K562 (cell line): ENCODE results near the gene MYO15B. TPM values are rescaled to one million over a fixed set of nuclear protein-coding genes. Genes with fewer than 3 reads are reported as not detected.

Source experiments
- CREM ChIP-seq: IDR thresholded peaks from 2 replicates; pipeline ENCODE4 v1.6.1; 2014; ENCODE audit warnings: antibody characterized with exemption, low read depth
- CTBP1 ChIP-seq: fragments of 450-650 bp; IDR thresholded peaks from 2 replicates; pipeline ENCODE4 v1.6.1; 2016; ENCODE audit warnings: borderline replicate concordance
- DNMT1 ChIP-seq: fragments of 450-650 bp; IDR thresholded peaks from 2 replicates; pipeline ENCODE4 v1.6.1; 2016; ENCODE audit warnings: antibody characterized with exemption, mild to moderate bottlenecking
- IFI16 ChIP-seq: fragments of 250-450 bp; sonication (Bioruptor Pico); IDR thresholded peaks from 2 replicates; pipeline ENCODE4 v2.1.2; 2022; ENCODE audit warnings: mild to moderate bottlenecking, inconsistent platforms
- STAG1 ChIP-seq: sonication (generic); formaldehyde crosslinking; IDR thresholded peaks from 2 replicates; pipeline ENCODE4 v1.5.0; 2020; ENCODE audit warnings: missing genetic modification reagents, borderline replicate concordance
- SUPT5H ChIP-seq: fragments of 450-650 bp; IDR thresholded peaks from 2 replicates; pipeline ENCODE4 v1.6.1; 2016
- TCFL5 ChIP-seq: fragments of 250-450 bp; sonication (Bioruptor Pico); conservative IDR thresholded peaks from 2 replicates; pipeline ENCODE4 v1.6.1; 2021; ENCODE audit warnings: mild to moderate bottlenecking, moderate library complexity, matching md5 sums
- XRCC4 ChIP-seq: IDR thresholded peaks from one replicate; pipeline ENCODE4 v1.6.1; 2011; ENCODE audit not compliant: insufficient read depth, insufficient read length; ENCODE audit errors: extremely low read depth
- ZNF197 ChIP-seq: fragments of 200-800 bp; sonication (Bioruptor generic); IDR thresholded peaks from 2 replicates; pipeline ENCODE4 v1.6.1; 2016; ENCODE audit warnings: low read depth, missing genetic modification characterization, missing compliant biosample characterization
- ZNF354B ChIP-seq: fragments of 250-450 bp; sonication (Bioruptor Pico); IDR thresholded peaks from 2 replicates; pipeline ENCODE4 v1.4.0; 2020
- ZNF511 ChIP-seq: sonication (generic); formaldehyde crosslinking; IDR thresholded peaks from 2 replicates; pipeline ENCODE4 v1.8.0; 2022; ENCODE audit warnings: mild to moderate bottlenecking, missing genetic modification reagents
- ZNF551 ChIP-seq: fragments of 250-450 bp; sonication (Bioruptor Pico); IDR thresholded peaks from 2 replicates; pipeline ENCODE4 v1.5.0; 2021; ENCODE audit warnings: mild to moderate bottlenecking, moderate library complexity
- ZNF740 ChIP-seq, 3 experiments: fragments of 200-800 bp in 1 of 3; sonication (Bioruptor generic) in 1 of 3; sonication (generic) in 1 of 3; formaldehyde crosslinking in 1 of 3; IDR thresholded peaks; 2 replicates each; pipeline versions ENCODE4 v1.6.1 to v1.8.0; 2016 to 2022; ENCODE audit warnings: mild to moderate bottlenecking in 2 of 3, missing compliant biosample characterization in 2 of 3, missing genetic modification characterization in 2 of 3, missing genetic modification reagents in 1 of 3
- ZSCAN29 ChIP-seq: fragments of 450-650 bp; IDR thresholded peaks from 2 replicates; pipeline ENCODE4 v1.6.1; 2017
- polyA plus RNA-seq, 8 experiments: library from polyadenylated mRNA; depleted of rRNA in 4 of 8; stranded (reverse) in 5 of 8; unstranded in 3 of 8; fragments of >200 nt; fragmentation: Nextera tagmentation in 2 of 8; fragmentation: Illumina TruSeq in 1 of 8; extraction: Ambion mirVana in 2 of 8; extraction: Trizol in 1 of 8; gene quantifications; 2 replicates each; pipeline versions ENCODE4 v1.2.1 to v1.2.3, GENCODE V29; 2011 to 2014; ENCODE audit warnings: inconsistent platforms in 1 of 8, missing spikeins in 1 of 8
- total RNA-seq, 7 experiments: library from RNA; depleted of rRNA in 6 of 7; stranded (reverse); fragments of >200 nt in 6 of 7; fragmentation: Illumina TruSeq in 2 of 7; extraction: Trizol in 2 of 7; gene quantifications; 2 replicates each; pipeline versions ENCODE4 v1.2.1 to v1.2.3, GENCODE V29; 2011 to 2021; ENCODE audit warnings: low replicate concordance in 1 of 7
- TF ChIP-seq, protein P1 (sequence below): conservative IDR thresholded peaks from 2 replicates; pipeline ENCODE4 v1.6.1; 2011; ENCODE audit warnings: low read depth, mild to moderate bottlenecking, low read length; ENCODE audit not compliant: control insufficient read depth
- TF ChIP-seq, protein P2 (sequence below): fragments of 250-450 bp; sonication (Bioruptor Pico); IDR thresholded peaks from 2 replicates; pipeline ENCODE4 v1.8.0; 2021; ENCODE audit warnings: moderate library complexity, mild to moderate bottlenecking, inconsistent platforms
- TF ChIP-seq, protein P3 (sequence below): sonication (generic); formaldehyde crosslinking; IDR thresholded peaks from 2 replicates; pipeline ENCODE4 v1.8.0; 2022; ENCODE audit warnings: mild to moderate bottlenecking, missing genetic modification reagents
- TF ChIP-seq, protein P4 (sequence below), 2 experiments: fragments of 450-650 bp; conservative IDR thresholded peaks; 2 replicates each; pipeline ENCODE4 v1.6.1; 2017; ENCODE audit warnings: mild to moderate bottlenecking in 2 of 2, moderate library complexity in 2 of 2

Gene MYO15B
- total and polyA plus RNA-seq, 9 of the 15 experiments (the other 6 are each of a cell fraction or from before 2014, with no cell fraction given), result 0.05 to 3.1 (median 0.83) TPM; not detected in 2

- TF ChIP-seq, protein P1, sequence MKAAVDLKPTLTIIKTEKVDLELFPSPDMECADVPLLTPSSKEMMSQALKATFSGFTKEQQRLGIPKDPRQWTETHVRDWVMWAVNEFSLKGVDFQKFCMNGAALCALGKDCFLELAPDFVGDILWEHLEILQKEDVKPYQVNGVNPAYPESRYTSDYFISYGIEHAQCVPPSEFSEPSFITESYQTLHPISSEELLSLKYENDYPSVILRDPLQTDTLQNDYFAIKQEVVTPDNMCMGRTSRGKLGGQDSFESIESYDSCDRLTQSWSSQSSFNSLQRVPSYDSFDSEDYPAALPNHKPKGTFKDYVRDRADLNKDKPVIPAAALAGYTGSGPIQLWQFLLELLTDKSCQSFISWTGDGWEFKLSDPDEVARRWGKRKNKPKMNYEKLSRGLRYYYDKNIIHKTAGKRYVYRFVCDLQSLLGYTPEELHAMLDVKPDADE, result no peak
- TF ChIP-seq STAG1 (CRISPR knock-in tag), result no peak
- no peak for TF ChIP-seq XRCC4
- no peak for TF ChIP-seq TCFL5 (CRISPR knock-in tag)
- TF ChIP-seq CTBP1, result no peak
- TF ChIP-seq DNMT1, result no peak
- peak; percentile 99 for TF ChIP-seq CREM
- no peak; the same call in 1 of the 2 replicates for TF ChIP-seq ZNF511 (CRISPR knock-in tag)
- TF ChIP-seq ZNF354B (CRISPR knock-in tag), result no peak
- TF ChIP-seq, protein P2, sequence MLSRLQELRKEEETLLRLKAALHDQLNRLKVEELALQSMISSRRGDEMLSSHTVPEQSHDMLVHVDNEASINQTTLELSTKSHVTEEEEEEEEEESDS (CRISPR knock-in tag), result no peak
- TF ChIP-seq ZNF551 (CRISPR knock-in tag), result no peak
- no peak for TF ChIP-seq ZSCAN29
- 0 out of 2 replicates have a peak, but pooled peaks have one; percentile 27 for TF ChIP-seq ZNF197 (CRISPR knock-in tag)
- TF ChIP-seq, protein P3, sequence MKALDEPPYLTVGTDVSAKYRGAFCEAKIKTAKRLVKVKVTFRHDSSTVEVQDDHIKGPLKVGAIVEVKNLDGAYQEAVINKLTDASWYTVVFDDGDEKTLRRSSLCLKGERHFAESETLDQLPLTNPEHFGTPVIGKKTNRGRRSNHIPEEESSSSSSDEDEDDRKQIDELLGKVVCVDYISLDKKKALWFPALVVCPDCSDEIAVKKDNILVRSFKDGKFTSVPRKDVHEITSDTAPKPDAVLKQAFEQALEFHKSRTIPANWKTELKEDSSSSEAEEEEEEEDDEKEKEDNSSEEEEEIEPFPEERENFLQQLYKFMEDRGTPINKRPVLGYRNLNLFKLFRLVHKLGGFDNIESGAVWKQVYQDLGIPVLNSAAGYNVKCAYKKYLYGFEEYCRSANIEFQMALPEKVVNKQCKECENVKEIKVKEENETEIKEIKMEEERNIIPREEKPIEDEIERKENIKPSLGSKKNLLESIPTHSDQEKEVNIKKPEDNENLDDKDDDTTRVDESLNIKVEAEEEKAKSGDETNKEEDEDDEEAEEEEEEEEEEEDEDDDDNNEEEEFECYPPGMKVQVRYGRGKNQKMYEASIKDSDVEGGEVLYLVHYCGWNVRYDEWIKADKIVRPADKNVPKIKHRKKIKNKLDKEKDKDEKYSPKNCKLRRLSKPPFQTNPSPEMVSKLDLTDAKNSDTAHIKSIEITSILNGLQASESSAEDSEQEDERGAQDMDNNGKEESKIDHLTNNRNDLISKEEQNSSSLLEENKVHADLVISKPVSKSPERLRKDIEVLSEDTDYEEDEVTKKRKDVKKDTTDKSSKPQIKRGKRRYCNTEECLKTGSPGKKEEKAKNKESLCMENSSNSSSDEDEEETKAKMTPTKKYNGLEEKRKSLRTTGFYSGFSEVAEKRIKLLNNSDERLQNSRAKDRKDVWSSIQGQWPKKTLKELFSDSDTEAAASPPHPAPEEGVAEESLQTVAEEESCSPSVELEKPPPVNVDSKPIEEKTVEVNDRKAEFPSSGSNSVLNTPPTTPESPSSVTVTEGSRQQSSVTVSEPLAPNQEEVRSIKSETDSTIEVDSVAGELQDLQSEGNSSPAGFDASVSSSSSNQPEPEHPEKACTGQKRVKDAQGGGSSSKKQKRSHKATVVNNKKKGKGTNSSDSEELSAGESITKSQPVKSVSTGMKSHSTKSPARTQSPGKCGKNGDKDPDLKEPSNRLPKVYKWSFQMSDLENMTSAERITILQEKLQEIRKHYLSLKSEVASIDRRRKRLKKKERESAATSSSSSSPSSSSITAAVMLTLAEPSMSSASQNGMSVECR (CRISPR knock-in tag), result peak; percentile 74
- TF ChIP-seq, protein P4, sequence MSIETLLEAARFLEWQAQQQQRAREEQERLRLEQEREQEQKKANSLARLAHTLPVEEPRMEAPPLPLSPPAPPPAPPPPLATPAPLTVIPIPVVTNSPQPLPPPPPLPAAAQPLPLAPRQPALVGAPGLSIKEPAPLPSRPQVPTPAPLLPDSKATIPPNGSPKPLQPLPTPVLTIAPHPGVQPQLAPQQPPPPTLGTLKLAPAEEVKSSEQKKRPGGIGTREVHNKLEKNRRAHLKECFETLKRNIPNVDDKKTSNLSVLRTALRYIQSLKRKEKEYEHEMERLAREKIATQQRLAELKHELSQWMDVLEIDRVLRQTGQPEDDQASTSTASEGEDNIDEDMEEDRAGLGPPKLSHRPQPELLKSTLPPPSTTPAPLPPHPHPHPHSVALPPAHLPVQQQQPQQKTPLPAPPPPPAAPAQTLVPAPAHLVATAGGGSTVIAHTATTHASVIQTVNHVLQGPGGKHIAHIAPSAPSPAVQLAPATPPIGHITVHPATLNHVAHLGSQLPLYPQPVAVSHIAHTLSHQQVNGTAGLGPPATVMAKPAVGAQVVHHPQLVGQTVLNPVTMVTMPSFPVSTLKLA (conservative IDR thresholded peaks at IDR 0.05), result peak; percentile 86 to 93
- TF ChIP-seq SUPT5H, result peak; percentile 94
- TF ChIP-seq IFI16 (CRISPR knock-in tag), result no peak
- no peak for TF ChIP-seq ZNF740 (CRISPR knock-in tag; IDR thresholded peaks at IDR 0.05)
- no peak for TF ChIP-seq ZNF740 (tag; IDR thresholded peaks at IDR 0.05)
Observed at GRCh38 chr17:75666959-75667790, 79.6 kb downstream of the MYO15B start, which contains the start of the genes RECQL5 and SAP30BP (continued).
